Upper lobe of left lung (tissue), 4 donors: ENCODE measurements around the gene GRIK3.

Experiments
- EP300 ChIP-seq, 4 donors: sonication (generic); formaldehyde crosslinking; IDR thresholded peaks; one replicate each; pipeline ENCODE4 v1.5.1; 2017; ENCODE audit warnings: antibody characterized with exemption in 4 of 4, control low read depth in 2 of 4
- POLR2A ChIP-seq, 4 donors: fragments of 450-650 bp; IDR thresholded peaks; one replicate each; pipeline ENCODE4 v1.5.1; 2016 to 2017; ENCODE audit warnings: antibody characterized with exemption in 4 of 4, mild to moderate bottlenecking in 2 of 4
- POLR2AphosphoS5 ChIP-seq, 2 donors: sonication (generic); formaldehyde crosslinking; IDR thresholded peaks; one replicate each; pipeline ENCODE4 v1.5.1; 2017; ENCODE audit warnings: antibody characterized with exemption in 2 of 2
- TF ChIP-seq, protein P1 (sequence below), 6 experiments: fragments of 450-650 bp in 4 of 6; fragments of 200-600 bp in 2 of 6; sonication (generic) in 2 of 6; IDR thresholded peaks; one replicate each; pipeline ENCODE4 v1.5.1; 2016 to 2019; ENCODE audit warnings: antibody characterized with exemption in 6 of 6

DNA sequence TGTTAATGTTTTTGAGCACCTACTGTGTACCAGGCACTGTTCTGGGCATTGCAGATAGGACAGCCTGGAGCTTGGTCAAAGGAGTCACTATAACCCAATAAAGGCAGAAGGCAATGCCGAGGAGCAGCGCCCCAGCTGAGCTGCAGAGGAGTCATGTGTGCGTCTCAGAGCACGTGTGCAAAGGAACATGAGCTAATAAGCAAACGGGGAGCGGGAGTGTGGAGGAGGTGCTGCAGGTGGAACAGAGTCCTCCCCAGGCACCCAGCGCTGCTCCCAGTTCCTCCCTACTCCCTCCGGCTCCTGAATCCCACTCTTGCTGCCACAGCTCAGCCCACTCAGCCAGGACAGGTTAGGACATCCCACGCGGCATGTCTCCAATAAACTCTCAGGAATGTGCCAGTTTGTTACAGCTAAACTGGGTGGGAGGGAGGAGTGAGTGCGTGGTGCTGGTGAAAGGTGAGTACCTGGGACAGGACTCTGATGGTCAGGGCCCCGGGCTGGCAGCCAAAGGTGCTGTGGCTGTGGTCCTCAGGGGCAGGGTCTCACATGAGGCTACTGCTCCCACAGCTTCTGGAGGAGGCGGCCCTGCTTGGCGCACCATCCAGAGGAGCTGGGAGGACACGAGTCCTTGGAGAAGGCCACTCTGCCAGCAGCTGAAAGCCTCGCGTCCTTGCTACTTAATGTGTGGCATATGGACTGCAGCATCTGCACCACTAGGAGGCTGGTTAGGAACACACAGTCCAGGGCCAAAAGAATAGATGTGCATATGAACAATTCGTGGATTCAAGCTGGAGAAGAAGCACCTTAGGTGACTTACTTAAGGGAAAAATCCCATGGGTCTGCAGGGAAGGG is 52.3 kb downstream of the GRIK3 start:
- TF ChIP-seq, protein P1, sequence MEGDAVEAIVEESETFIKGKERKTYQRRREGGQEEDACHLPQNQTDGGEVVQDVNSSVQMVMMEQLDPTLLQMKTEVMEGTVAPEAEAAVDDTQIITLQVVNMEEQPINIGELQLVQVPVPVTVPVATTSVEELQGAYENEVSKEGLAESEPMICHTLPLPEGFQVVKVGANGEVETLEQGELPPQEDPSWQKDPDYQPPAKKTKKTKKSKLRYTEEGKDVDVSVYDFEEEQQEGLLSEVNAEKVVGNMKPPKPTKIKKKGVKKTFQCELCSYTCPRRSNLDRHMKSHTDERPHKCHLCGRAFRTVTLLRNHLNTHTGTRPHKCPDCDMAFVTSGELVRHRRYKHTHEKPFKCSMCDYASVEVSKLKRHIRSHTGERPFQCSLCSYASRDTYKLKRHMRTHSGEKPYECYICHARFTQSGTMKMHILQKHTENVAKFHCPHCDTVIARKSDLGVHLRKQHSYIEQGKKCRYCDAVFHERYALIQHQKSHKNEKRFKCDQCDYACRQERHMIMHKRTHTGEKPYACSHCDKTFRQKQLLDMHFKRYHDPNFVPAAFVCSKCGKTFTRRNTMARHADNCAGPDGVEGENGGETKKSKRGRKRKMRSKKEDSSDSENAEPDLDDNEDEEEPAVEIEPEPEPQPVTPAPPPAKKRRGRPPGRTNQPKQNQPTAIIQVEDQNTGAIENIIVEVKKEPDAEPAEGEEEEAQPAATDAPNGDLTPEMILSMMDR (IDR thresholded peaks at IDR 0.05) = no peak
- no peak for TF ChIP-seq EP300 (IDR thresholded peaks at IDR 0.05)
- TF ChIP-seq POLR2A (IDR thresholded peaks at IDR 0.05) = no peak
- TF ChIP-seq POLR2AphosphoS5 (IDR thresholded peaks at IDR 0.05) = no peak
